Uterus (tissue), 4 donors: Measurements from ENCODE around the gene TMEM95. TPM values are rescaled to one million over a fixed set of nuclear protein-coding genes. Genes with fewer than 3 reads are reported as not detected.
A peak's percentile ranks its signal among the peaks of the same experiment; 100 is the strongest.

Source experiments
- DNase-seq, 2 donors: peaks; one replicate each; pipeline ENCODE4 v3.0.0-alpha.2; 2019 to 2020
- H3K27ac ChIP-seq, 2 donors: fragments of 200-600 bp; sonication (generic); 1 replicate in 1 of 2; 2 replicates in 1 of 2; pipeline ENCODE4 v1.5.1; 2016 to 2018
- H3K27me3 ChIP-seq, 2 donors: fragments of 200-600 bp; sonication (generic); one replicate each; pipeline ENCODE4 v1.5.1; 2018 to 2019; ENCODE audit warnings: control low read depth in 1 of 2
- H3K36me3 ChIP-seq, 2 donors: fragments of 200-600 bp; sonication (generic); one replicate each; pipeline ENCODE4 v1.5.1; 2019; ENCODE audit warnings: control low read depth in 1 of 2
- H3K4me1 ChIP-seq, 2 donors: fragments of 200-600 bp; sonication (generic); one replicate each; pipeline ENCODE4 v1.5.1; 2018 to 2019; ENCODE audit warnings: control low read depth in 1 of 2
- H3K4me3 ChIP-seq, 2 donors: fragments of 200-600 bp; sonication (generic); 1 replicate in 1 of 2; 2 replicates in 1 of 2; pipeline ENCODE4 v1.5.1; 2018 to 2019; ENCODE audit warnings: mild to moderate bottlenecking in 1 of 2
- H3K9me3 ChIP-seq, 2 donors: fragments of 200-600 bp; sonication (generic); one replicate each; pipeline ENCODE4 v1.5.1; 2019; ENCODE audit warnings: control low read depth in 1 of 2
- CTCF ChIP-seq, 4 experiments: fragments of 200-600 bp in 2 of 4; fragments of 450-650 bp in 2 of 4; sonication (generic) in 2 of 4; IDR thresholded peaks; one replicate each; pipeline ENCODE4 v1.5.1; 2016 to 2019; ENCODE audit warnings: antibody characterized with exemption in 4 of 4, mild to moderate bottlenecking in 2 of 4, moderate library complexity in 1 of 4
- POLR2A ChIP-seq, 2 donors: fragments of 450-650 bp; IDR thresholded peaks; one replicate each; pipeline ENCODE4 v1.6.1; 2016; ENCODE audit warnings: antibody characterized with exemption in 2 of 2, mild to moderate bottlenecking in 1 of 2, moderate library complexity in 1 of 2
- intact Hi-C: fragments of 100-400 bp; cut with DNase I; formaldehyde crosslinking; loops from one replicate; pipeline ENCODE4 v1.15.1; 2023; ENCODE audit warnings: low total_unique reads
- total RNA-seq, 4 donors: library from RNA; depleted of rRNA in 3 of 4; stranded (reverse); fragments of >200 nt in 3 of 4; gene quantifications; one replicate each; pipeline versions ENCODE4 v1.1.0 to v1.2.4, GENCODE V29; 2014 to 2023
- donor health status: DM: yes; HTN: yes; CAD: no.

Gene TMEM95
- total RNA-seq, 4 donors from 2014 or later: not detected

- no peaks in the 10 kb centered on the region for H3K9me3 ChIP-seq
- no peaks in the 10 kb centered on the region for H3K27me3 ChIP-seq
- intact Hi-C loops: no loop called here
- H3K4me1 ChIP-seq: peaks cover 0 to 10% of the 10 kb centered on the region in 2 donors
- TF ChIP-seq POLR2A (IDR thresholded peaks at IDR 0.05) (peak; percentile 85 to 94), CTCF (IDR thresholded peaks at IDR 0.05) (peak; percentile 13 to 30 (median 16))
- peak; percentile 83 to 89 for DNase-seq
- H3K4me3 ChIP-seq: peak within 1 kb of the TSS; percentile 67 to 89
- H3K27ac ChIP-seq: peak within 1 kb of the TSS; percentile 79 to 93
- H3K36me3 ChIP-seq: no peaks in the 10 kb centered on the region
These were observed 39.7 kb downstream of the TMEM95 start, which contains the start of gene PLSCR3 for GRCh38 chr17:7394452-7395191. TSS of gene PLSCR3 (minus strand) at chr17:7394525. CDS start at chr17:7394110, 415 bp downstream.

- H3K27me3 ChIP-seq: no peaks in the 10 kb centered on the region
- TF ChIP-seq POLR2A (IDR thresholded peaks at IDR 0.05) (no peak), CTCF (IDR thresholded peaks at IDR 0.05) (no peak)
- intact Hi-C loops: no loop called here
These were observed 41.2 kb downstream of the TMEM95 start for GRCh38 chr17:7396147-7396546.

GRCh38 chr17:7398612-7399011 lies 43.7 kb downstream of the TMEM95 start:
- Histone ChIP-seq H3K27ac (no peak overlapping the region), H3K9me3 (no peaks in the 10 kb centered on the region), H3K4me3 (no peak overlapping the region), H3K36me3 (no peaks in the 10 kb centered on the region), H3K27me3 (no peaks in the 10 kb centered on the region), H3K4me1 (peaks cover 0 to 7% of the 10 kb centered on the region in 2 donors)
- no peak for DNase-seq
- intact Hi-C loops: no loop called here
- TF ChIP-seq POLR2A (IDR thresholded peaks at IDR 0.05) (no peak), CTCF (IDR thresholded peaks at IDR 0.05) (no peak)

More at GRCh38 chr17:7396147-7396546, 41.2 kb downstream of the TMEM95 start:
- no peaks in the 10 kb centered on the region for H3K36me3 ChIP-seq
- peaks cover 0 to 10% of the 10 kb centered on the region in 2 donors for H3K4me1 ChIP-seq
- H3K9me3 ChIP-seq: no peaks in the 10 kb centered on the region
- no peak overlapping the region for H3K27ac ChIP-seq
- no peak overlapping the region for H3K4me3 ChIP-seq
- DNase-seq: no peak

- Histone ChIP-seq H3K36me3 (no peaks in the 10 kb centered on the region), H3K27ac (peak overlapping the region; percentile 93 to 94), H3K4me3 (peak overlapping the region; percentile 54 to 73), H3K9me3 (no peaks in the 10 kb centered on the region), H3K4me1 (peaks cover 0 to 5% of the 10 kb centered on the region in 2 donors), H3K27me3 (no peaks in the 10 kb centered on the region)
- TF ChIP-seq POLR2A (IDR thresholded peaks at IDR 0.05): no peak
- no peak for TF ChIP-seq CTCF (IDR thresholded peaks at IDR 0.05)
- DNase-seq: peak; percentile 67 to 71
- intact Hi-C loops: no loop called here
These were observed 48.2 kb downstream of the TMEM95 start for GRCh38 chr17:7403043-7403726.

- no peak for TF ChIP-seq CTCF (IDR thresholded peaks at IDR 0.05)
- TF ChIP-seq POLR2A (IDR thresholded peaks at IDR 0.05): no peak
- H3K27me3 ChIP-seq: no peaks in the 10 kb centered on the region
- H3K4me1 ChIP-seq: peaks cover 0 to 5% of the 10 kb centered on the region in 2 donors
- intact Hi-C loops: no loop called here
- no peak for DNase-seq
- H3K36me3 ChIP-seq: no peaks in the 10 kb centered on the region
- H3K9me3 ChIP-seq: no peaks in the 10 kb centered on the region
- H3K4me3 ChIP-seq: peak overlapping the region; percentile 54 to 73
- H3K27ac ChIP-seq: peak overlapping the region; percentile 93 to 94
These were observed 48.7 kb downstream of the TMEM95 start for GRCh38 chr17:7403727-7403976.
